RPMI7951 (cell line): ENCODE data around the gene MC1R. TPM values are rescaled to one million over a fixed set of nuclear protein-coding genes. Genes with fewer than 3 reads are reported as not detected.
"Not testable (repeated sequence)": the region's sequence is repeated elsewhere in the genome, so short reads cannot be mapped to it uniquely, and the experiment has no call there.

ENCODE experiments used
- DNase-seq: peaks from one replicate; pipeline ENCODE4 v3.0.0-alpha.2; 2012; ENCODE audit warnings: low read depth
- total RNA-seq: library from RNA; depleted of rRNA; stranded (reverse); fragments of >200 nt; shearing (Covaris generic); gene quantifications from 2 replicates; pipeline ENCODE4 v1.2.3, GENCODE V29; 2014; rRNA removed

The MC1R gene
- total RNA-seq, 1 experiment from 2014 or later: 2.0 TPM

GRCh38 chr16:89958596-89958995 lies 39.9 kb downstream of the MC1R start:
- DNase-seq: no peak

- DNase-seq: no peak
Measured at GRCh38 chr16:89960966-89961365, 42.3 kb downstream of the MC1R start.

- no peak for DNase-seq
Measured at GRCh38 chr16:89961920-89962319, 43.3 kb downstream of the MC1R start.

GRCh38 chr16:89962754-89963498 lies 44.3 kb downstream of the MC1R start:
- no peak for DNase-seq

- no peak for DNase-seq
Measured at GRCh38 chr16:89964201-89964600, 45.5 kb downstream of the MC1R start.

GRCh38 chr16:89965447-89966225 lies 47.0 kb downstream of the MC1R start:
- DNase-seq: no peak

GRCh38 chr16:89966756-89967155 lies 48.1 kb downstream of the MC1R start:
- DNase-seq: no peak

GRCh38 chr16:89967436-89967835 lies 48.8 kb downstream of the MC1R start:
- DNase-seq: not testable (repeated sequence)

GRCh38 chr16:89968074-89968473 lies 49.4 kb downstream of the MC1R start:
- DNase-seq: not testable (repeated sequence)

GRCh38 chr16:89969741-89970410 lies 51.2 kb downstream of the MC1R start:
- DNase-seq: no peak

Other genes with a start within 250 kb of the MC1R start
- gene CDK10, start 232.2 kb upstream of the MC1R start, total RNA-seq: 24.5 and 29.0 TPM in 2 replicates
- gene SPATA2L, start 217.2 kb upstream of the MC1R start, total RNA-seq: 9.5 and 15.1 TPM in 2 replicates
- gene VPS9D1, start 198.0 kb upstream of the MC1R start, total RNA-seq: 2.8 and 3.5 TPM in 2 replicates
- gene ZNF276, start 197.3 kb upstream of the MC1R start, total RNA-seq: 6.8 and 11.4 TPM in 2 replicates
- 28.2 and 33.5 TPM in 2 replicates for gene FANCA, start 102.2 kb upstream of the MC1R start, total RNA-seq
- 1.8 and 3.3 TPM in 2 replicates for gene SPIRE2, start 90.4 kb upstream of the MC1R start, total RNA-seq
- 72.9 and 93.7 TPM in 2 replicates for gene TCF25, start 45.3 kb upstream of the MC1R start, total RNA-seq
- gene TUBB3, start 4.5 kb downstream of the MC1R start, total RNA-seq: 229 and 237 TPM in 2 replicates
- gene DEF8, start 29.9 kb downstream of the MC1R start, total RNA-seq: 97.2 and 143 TPM in 2 replicates
- 7.7 TPM in 2 replicates for gene DBNDD1, start 100.6 kb downstream of the MC1R start, total RNA-seq
- gene PRDM7, start 158.5 kb downstream of the MC1R start, total RNA-seq: not detected in 2 replicates